Astrocyte of the cerebellum (primary cell): ENCODE measurements around the gene MED26.

Experiments used
- DNase-seq: peaks from one replicate; pipeline ENCODE4 v3.0.0-alpha.2; 2011; ENCODE audit warnings: low read depth
- H3K4me3 ChIP-seq: 2 replicates; pipeline ENCODE4 v1.5.1; 2011; ENCODE audit warnings: mild to moderate bottlenecking, low read depth, low read length, moderate library complexity
- in situ Hi-C: cut with HindIII; loops from 2 replicates; pipeline ENCODE4 v1.10.0; 2017; ENCODE audit warnings: low sequenced_read_pairs
- TF ChIP-seq, protein P1 (sequence below): IDR thresholded peaks from 2 replicates; pipeline ENCODE4 v1.5.1; 2012; ENCODE audit warnings: low read length, low read depth, moderate library complexity, mild to moderate bottlenecking; ENCODE audit errors: missing control alignments

The MED26 gene

DNA sequence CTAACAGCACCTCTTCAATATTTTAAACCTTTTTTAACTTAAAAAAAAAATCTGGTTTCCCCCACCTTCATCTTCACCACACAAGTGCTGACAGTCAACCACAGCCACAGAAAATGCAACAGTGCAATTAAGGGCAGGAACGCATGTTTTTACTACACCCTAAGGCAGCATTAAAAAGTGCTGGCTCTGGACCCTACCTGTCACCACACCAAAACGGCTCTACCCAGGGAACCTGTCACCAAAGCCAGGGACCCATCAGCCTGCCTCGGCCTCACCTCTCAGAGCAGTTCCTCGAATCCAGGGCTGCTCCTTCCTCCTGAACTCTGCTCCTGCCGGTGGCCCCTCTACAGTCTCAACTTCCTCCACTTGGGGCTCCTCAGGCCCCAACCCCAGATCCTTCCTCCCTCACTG, 33.3 kb downstream of the MED26 start:
- TF ChIP-seq, protein P1, sequence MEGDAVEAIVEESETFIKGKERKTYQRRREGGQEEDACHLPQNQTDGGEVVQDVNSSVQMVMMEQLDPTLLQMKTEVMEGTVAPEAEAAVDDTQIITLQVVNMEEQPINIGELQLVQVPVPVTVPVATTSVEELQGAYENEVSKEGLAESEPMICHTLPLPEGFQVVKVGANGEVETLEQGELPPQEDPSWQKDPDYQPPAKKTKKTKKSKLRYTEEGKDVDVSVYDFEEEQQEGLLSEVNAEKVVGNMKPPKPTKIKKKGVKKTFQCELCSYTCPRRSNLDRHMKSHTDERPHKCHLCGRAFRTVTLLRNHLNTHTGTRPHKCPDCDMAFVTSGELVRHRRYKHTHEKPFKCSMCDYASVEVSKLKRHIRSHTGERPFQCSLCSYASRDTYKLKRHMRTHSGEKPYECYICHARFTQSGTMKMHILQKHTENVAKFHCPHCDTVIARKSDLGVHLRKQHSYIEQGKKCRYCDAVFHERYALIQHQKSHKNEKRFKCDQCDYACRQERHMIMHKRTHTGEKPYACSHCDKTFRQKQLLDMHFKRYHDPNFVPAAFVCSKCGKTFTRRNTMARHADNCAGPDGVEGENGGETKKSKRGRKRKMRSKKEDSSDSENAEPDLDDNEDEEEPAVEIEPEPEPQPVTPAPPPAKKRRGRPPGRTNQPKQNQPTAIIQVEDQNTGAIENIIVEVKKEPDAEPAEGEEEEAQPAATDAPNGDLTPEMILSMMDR: no peak
- H3K4me3 ChIP-seq: no peak overlapping the region
- in situ Hi-C loops: no loop called here
- DNase-seq: no peak

DNA sequence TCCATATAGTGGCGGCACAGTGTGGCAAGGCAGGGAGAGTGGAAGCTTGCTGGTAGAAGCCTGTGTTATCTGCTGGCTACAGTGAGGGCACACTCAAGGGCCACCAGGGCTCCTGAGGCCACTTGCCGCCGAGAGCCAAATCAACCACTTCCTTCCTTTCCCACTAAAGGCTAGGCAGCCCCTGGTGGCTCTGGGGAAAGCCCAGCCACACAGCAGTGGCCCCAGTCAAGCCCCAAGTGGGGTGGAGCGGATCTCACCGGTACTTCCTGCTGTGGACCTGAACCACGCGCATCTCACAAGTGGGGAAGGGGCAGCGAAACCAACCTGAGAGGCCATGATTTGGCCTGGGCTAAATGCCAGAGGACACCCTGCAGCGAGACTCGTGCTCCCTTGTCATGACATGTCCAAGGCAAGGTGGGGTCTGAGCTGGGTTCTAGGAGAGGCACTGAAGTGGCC, 33.8 kb downstream of the MED26 start:
- no peak overlapping the region for H3K4me3 ChIP-seq
- DNase-seq: no peak
- TF ChIP-seq, protein P1: no peak
- in situ Hi-C loops: no loop called here

DNA sequence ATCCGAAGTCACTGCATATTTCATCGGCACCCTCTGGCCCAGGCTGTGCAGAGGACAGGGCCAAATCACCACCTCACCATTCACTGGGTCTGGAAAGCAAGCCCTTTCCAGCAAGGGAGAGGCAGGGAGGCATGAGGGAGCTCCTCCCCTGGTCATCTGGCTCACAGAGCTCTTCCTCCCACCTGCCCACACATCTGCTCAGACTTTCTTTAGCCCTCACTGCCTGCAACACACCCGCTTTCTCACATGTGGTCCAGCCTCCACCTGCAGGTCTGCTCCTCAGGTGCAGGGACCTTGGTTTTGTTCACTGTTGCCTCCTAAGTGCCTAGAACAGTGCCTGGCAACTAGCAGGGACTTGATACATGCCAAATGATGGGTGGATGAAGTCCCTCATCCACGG, 34.8 kb downstream of the MED26 start:
- TF ChIP-seq, protein P1: no peak
- no peak overlapping the region for H3K4me3 ChIP-seq
- in situ Hi-C loops: no loop called here
- DNase-seq: no peak

DNA sequence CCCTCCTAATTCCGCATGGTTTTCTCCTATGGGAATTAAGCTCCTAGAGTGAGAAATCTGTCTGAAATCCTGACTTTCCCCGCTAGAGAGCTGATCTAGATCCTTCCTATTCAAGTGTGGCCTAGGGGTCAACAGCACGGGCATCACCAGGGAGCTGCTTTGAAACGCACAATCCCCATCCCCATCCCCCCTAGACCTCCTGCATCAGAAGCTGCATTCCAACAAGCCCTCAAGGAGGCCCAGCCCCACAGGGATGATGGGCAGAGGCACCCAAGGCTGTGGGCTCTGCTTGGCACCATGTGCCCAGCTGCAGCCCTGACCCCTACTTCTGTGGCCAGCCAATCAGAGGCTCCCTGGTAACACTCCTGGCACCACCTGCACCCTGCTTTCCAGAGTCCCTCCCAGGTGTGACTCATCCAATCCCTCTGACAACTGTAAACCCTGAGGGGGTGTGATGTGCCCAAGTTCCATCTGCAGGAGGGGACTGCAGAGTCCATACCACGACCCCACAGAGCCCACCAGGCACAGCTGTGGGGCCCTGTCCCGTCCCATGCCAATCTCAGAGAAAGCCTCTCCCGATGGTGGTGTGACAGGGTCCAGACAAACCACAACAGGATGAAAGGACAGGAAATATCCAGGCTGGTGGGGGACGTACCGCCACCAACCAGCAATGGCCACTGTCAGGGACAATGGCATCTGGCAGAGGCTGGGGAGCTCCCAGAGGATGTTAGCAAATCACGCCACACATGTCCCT, 36.0 kb downstream of the MED26 start:
- DNase-seq: no peak
- H3K4me3 ChIP-seq: no peak overlapping the region
- TF ChIP-seq, protein P1: no peak
- in situ Hi-C loops: no loop called here

DNA sequence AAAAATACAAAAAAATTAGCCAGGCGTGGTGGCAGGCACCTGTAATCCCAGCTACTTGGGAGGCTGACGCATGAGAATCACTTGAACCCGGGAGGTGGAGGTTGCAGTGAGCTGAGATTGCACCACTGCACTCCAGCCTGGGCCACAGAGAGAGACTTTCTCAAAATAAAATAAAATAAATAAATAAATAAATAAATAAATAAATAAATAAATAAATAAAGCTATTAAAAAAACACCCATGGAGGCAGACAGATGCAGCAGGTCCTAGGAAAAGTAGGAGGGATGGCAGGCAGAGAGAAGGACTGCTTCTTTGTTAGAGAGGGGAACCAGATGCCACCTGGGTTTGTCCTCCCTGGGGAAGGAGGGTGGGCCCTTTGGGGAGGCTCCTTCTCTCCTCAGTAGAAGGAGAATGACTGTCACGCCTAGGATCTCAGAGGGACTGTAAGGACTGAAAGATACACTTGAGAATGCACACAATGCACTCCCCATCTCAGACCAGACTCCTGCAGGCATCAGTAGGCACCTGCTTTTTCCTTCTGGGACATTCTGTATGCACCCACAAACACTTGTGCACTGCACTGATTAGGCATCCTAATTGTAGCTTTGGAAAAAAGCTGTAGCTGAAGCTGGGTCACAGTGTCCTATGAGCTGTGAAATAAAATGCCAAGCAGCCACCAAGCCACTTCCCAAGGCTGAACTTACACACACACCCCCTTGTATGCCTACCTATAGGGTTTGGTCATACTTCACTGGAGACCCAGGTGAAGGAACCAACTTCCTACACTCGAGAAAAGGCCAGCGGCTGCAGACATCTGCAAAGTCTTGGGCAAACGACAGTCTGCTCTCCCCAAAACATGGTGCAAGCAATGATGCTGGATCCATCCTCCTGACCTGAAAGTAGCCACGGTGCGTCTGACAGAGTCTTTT, 36.9 kb downstream of the MED26 start:
- H3K4me3 ChIP-seq: no peak overlapping the region
- in situ Hi-C loops: no loop called here
- DNase-seq: no peak
- TF ChIP-seq, protein P1: no peak

DNA sequence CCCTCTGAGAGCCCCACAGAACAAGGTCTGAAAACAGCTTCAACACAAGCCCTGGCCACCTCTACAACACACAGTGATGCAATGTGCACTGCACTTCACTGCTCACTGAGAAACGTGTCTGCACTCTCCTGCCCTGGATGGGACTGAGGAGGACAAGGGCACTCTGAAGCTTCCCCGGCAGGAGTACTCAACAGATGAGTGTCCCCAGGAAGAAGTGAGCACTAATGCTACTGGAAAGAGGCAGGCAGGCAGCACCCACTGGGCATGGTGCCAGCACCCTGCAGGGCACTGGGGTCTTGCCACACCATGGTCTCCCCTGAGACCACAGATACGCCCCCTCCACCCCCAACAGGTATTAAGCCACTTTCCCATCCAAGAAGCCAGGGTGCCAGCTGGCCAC, 38.1 kb downstream of the MED26 start:
- in situ Hi-C loops: no loop called here
- no peak overlapping the region for H3K4me3 ChIP-seq
- no peak for DNase-seq
- TF ChIP-seq, protein P1: no peak
